H9 (cell line): Measurements from ENCODE around the gene CACNA2D4. TPM values are rescaled to one million over a fixed set of nuclear protein-coding genes. Genes with fewer than 3 reads are reported as not detected.

ENCODE experiments used
- DNase-seq: peaks from one replicate; pipeline ENCODE4 v3.0.0-alpha.2; 2017
- H2AFZ ChIP-seq: one replicate; pipeline ENCODE4 v1.6.1; 2013; ENCODE audit warnings: mild to moderate bottlenecking, low read length, control low read depth, moderate library complexity
- H2AK5ac ChIP-seq: 2 replicates; pipeline ENCODE4 v1.6.1; 2013; ENCODE audit warnings: low read length, control low read depth, mixed read lengths; ENCODE audit not compliant: insufficient read length
- H2BK120ac ChIP-seq: one replicate; pipeline ENCODE4 v1.6.1; 2013; ENCODE audit warnings: low read depth, mild to moderate bottlenecking, low read length, control low read depth, inconsistent platforms; ENCODE audit not compliant: poor library complexity, severe bottlenecking
- H2BK12ac ChIP-seq: 2 replicates; pipeline ENCODE4 v1.6.1; 2013; ENCODE audit warnings: low read length, control low read depth, mixed read lengths, low read depth; ENCODE audit not compliant: insufficient read length
- H2BK15ac ChIP-seq: 2 replicates; pipeline ENCODE4 v1.6.1; 2013; ENCODE audit warnings: low read depth, low read length, control low read depth
- H2BK20ac ChIP-seq: one replicate; pipeline ENCODE4 v1.6.1; 2013; ENCODE audit warnings: low read depth, mild to moderate bottlenecking, low read length, control low read depth, inconsistent platforms; ENCODE audit not compliant: poor library complexity, severe bottlenecking
- H2BK5ac ChIP-seq: 2 replicates; pipeline ENCODE4 v1.6.1; 2013; ENCODE audit warnings: low read length, control low read depth, mixed read lengths; ENCODE audit not compliant: insufficient read length
- H3K14ac ChIP-seq: 2 replicates; pipeline ENCODE4 v1.6.1; 2013; ENCODE audit warnings: low read length, control low read depth; ENCODE audit not compliant: insufficient read depth
- H3K18ac ChIP-seq: 2 replicates; pipeline ENCODE4 v1.6.1; 2013; ENCODE audit warnings: low read depth, mild to moderate bottlenecking, mixed read lengths, low read length, control low read depth; ENCODE audit not compliant: insufficient read length
- H3K23ac ChIP-seq: 2 replicates; pipeline ENCODE4 v1.6.1; 2013; ENCODE audit warnings: low read length, control low read depth, mixed read lengths, low read depth; ENCODE audit not compliant: insufficient read length
- H3K23me2 ChIP-seq: 2 replicates; pipeline ENCODE4 v1.6.1; 2013; ENCODE audit warnings: low read depth, mild to moderate bottlenecking, mixed read lengths, low read length, control low read depth; ENCODE audit not compliant: insufficient read length, poor library complexity, severe bottlenecking
- H3K27ac ChIP-seq: 2 replicates; pipeline ENCODE4 v1.5.1; 2013; ENCODE audit warnings: low read length, control low read depth, mixed read lengths, low read depth; ENCODE audit not compliant: insufficient read length
- H3K27me3 ChIP-seq: 2 replicates; pipeline ENCODE4 v1.6.1; 2013; ENCODE audit warnings: low read length, control low read depth, inconsistent platforms; ENCODE audit not compliant: insufficient read depth
- H3K4ac ChIP-seq: 2 replicates; pipeline ENCODE4 v1.6.1; 2013; ENCODE audit warnings: low read depth, mild to moderate bottlenecking, control low read depth, inconsistent platforms, low read length, moderate library complexity
- H3K4me1 ChIP-seq: 2 replicates; pipeline ENCODE4 v1.6.1; 2013; ENCODE audit warnings: low read length, control low read depth, inconsistent platforms; ENCODE audit not compliant: insufficient read depth
- H3K4me2 ChIP-seq: 2 replicates; pipeline ENCODE4 v1.6.1; 2013; ENCODE audit warnings: low read length, control low read depth, mixed read lengths; ENCODE audit not compliant: insufficient read length, insufficient read depth
- H3K56ac ChIP-seq: 2 replicates; pipeline ENCODE4 v1.6.1; 2013; ENCODE audit warnings: low read depth, mild to moderate bottlenecking, mixed read lengths, low read length, control low read depth; ENCODE audit not compliant: insufficient read length
- H3K79me1 ChIP-seq: 2 replicates; pipeline ENCODE4 v1.6.1; 2013; ENCODE audit warnings: low read depth, mild to moderate bottlenecking, moderate library complexity, low read length, control low read depth, inconsistent platforms; ENCODE audit not compliant: insufficient read depth, poor library complexity, severe bottlenecking
- H3K79me2 ChIP-seq: 2 replicates; pipeline ENCODE4 v1.6.1; 2013; ENCODE audit warnings: low read length, control low read depth, inconsistent platforms; ENCODE audit not compliant: insufficient read depth
- H3K9ac ChIP-seq: 2 replicates; pipeline ENCODE4 v1.6.1; 2013; ENCODE audit warnings: low read length, control low read depth, mixed read lengths; ENCODE audit not compliant: insufficient read length; ENCODE audit errors: extremely low read depth
- H3K9me3 ChIP-seq: one replicate; pipeline ENCODE4 v1.6.1; 2013; ENCODE audit warnings: low read depth, low read length, inconsistent platforms; ENCODE audit not compliant: control insufficient read depth
- H3T11ph ChIP-seq: one replicate; pipeline ENCODE4 v1.6.1; 2013; ENCODE audit warnings: mild to moderate bottlenecking, low read length, control low read depth, inconsistent platforms
- H4K20me1 ChIP-seq: one replicate; pipeline ENCODE4 v1.6.1; 2013; ENCODE audit not compliant: control insufficient read depth, insufficient read length, insufficient read depth
- H4K5ac ChIP-seq: 2 replicates; pipeline ENCODE4 v1.6.1; 2013; ENCODE audit warnings: low read depth, mild to moderate bottlenecking, mixed read lengths, low read length, control low read depth; ENCODE audit not compliant: insufficient read length
- H4K8ac ChIP-seq: replicated peaks from 2 replicates; pipeline ENCODE4 v1.6.1; 2013; ENCODE audit warnings: low read length, control low read depth, mixed read lengths, low read depth; ENCODE audit not compliant: insufficient read length
- H4K91ac ChIP-seq: 2 replicates; pipeline ENCODE4 v1.6.1; 2013; ENCODE audit warnings: low read depth, mild to moderate bottlenecking, moderate library complexity, mixed read lengths, low read length, control low read depth; ENCODE audit not compliant: insufficient read length
- H3K27ac Mint-ChIP-seq, 3 experiments: 2 replicates in 2 of 3; 3 replicates in 1 of 3; pipeline ENCODE4 v1.8.0; 2020 to 2021; ENCODE audit warnings: mixed read lengths in 3 of 3, mild to moderate bottlenecking in 1 of 3, moderate library complexity in 1 of 3
- H3K27me3 Mint-ChIP-seq: 2 replicates; pipeline ENCODE4 v1.8.0; 2021; ENCODE audit warnings: low read depth, mild to moderate bottlenecking, moderate library complexity, mixed read lengths
- H3K36me3 Mint-ChIP-seq, 3 experiments: 2 replicates in 2 of 3; 3 replicates in 1 of 3; pipeline ENCODE4 v1.8.0; 2020 to 2021; ENCODE audit warnings: low read depth in 3 of 3, mixed read lengths in 3 of 3; ENCODE audit not compliant: insufficient read depth in 1 of 3
- H3K4me1 Mint-ChIP-seq, 2 experiments: 2 replicates each; pipeline ENCODE4 v1.8.0; 2020; ENCODE audit warnings: mixed read lengths in 2 of 2
- H3K4me3 Mint-ChIP-seq, 2 experiments: 2 replicates in 1 of 2; 3 replicates in 1 of 2; pipeline ENCODE4 v1.8.0; 2020 to 2021; ENCODE audit warnings: mild to moderate bottlenecking in 2 of 2, mixed read lengths in 2 of 2, moderate library complexity in 1 of 2
- H3K9me3 Mint-ChIP-seq, 2 experiments: 2 replicates in 1 of 2; 3 replicates in 1 of 2; pipeline ENCODE4 v1.8.0; 2020; ENCODE audit warnings: mild to moderate bottlenecking in 2 of 2, mixed read lengths in 2 of 2, moderate library complexity in 1 of 2
- CTCF ChIP-seq: fragments of 200-600 bp; sonication (generic); conservative IDR thresholded peaks from 3 replicates; pipeline ENCODE4 v1.8.0; 2021; ENCODE audit warnings: antibody characterized with exemption, mild to moderate bottlenecking
- WGBS: extraction: QIAGEN DNeasy Blood & Tissue Kit; methylation state at CpG from one replicate; pipeline ENCODE4 v1.1.7; 2013; ENCODE audit warnings: missing lambda C conversion rate, low lambda C conversion rate, mixed read lengths; ENCODE audit not compliant: insufficient read length; ENCODE audit errors: extremely low coverage; 5-methylcytosine and 5-hydroxymethylcytosine counted together
- total RNA-seq: library from RNA; stranded (reverse); gene quantifications from 2 replicates; pipeline ENCODE4 v1.2.1, GENCODE V29; 2021

The CACNA2D4 gene
- total RNA-seq, 1 experiment from 2014 or later, result 0.79 TPM

GRCh38 chr12:1832801-1833595 is 85.5 kb downstream of the CACNA2D4 start:
- Histone ChIP-seq H2BK20ac (no peak overlapping the region), H4K5ac (no peak overlapping the region), H2BK12ac (no peak overlapping the region), H3K27ac (no peak overlapping the region), H4K20me1 (no peaks in the 10 kb centered on the region), H3K56ac (no peak overlapping the region), H3K14ac (no peak overlapping the region), H3K4ac (no peak overlapping the region), H2BK120ac (no peak overlapping the region), H3K79me2 (no peaks in the 10 kb centered on the region), H2AFZ (no peak overlapping the region), H3T11ph (no peak overlapping the region), H2BK15ac (no peak overlapping the region), H3K18ac (no peak overlapping the region), H2BK5ac (no peak overlapping the region), H4K8ac (no peak overlapping the region), H3K4me1 (no peaks in the 10 kb centered on the region), H3K23ac (no peak overlapping the region), H2AK5ac (no peak overlapping the region), H3K9me3 (no peaks in the 10 kb centered on the region), H4K91ac (no peak overlapping the region), H3K23me2 (no peaks in the 10 kb centered on the region), H3K9ac (no peak overlapping the region), H3K79me1 (no peaks in the 10 kb centered on the region), H3K27me3 (no peaks in the 10 kb centered on the region), H3K4me2 (no peak overlapping the region)
- Mint-ChIP-seq H3K4me3 (no peak overlapping the region), H3K27ac (no peak overlapping the region), H3K36me3 (no peaks in the 10 kb centered on the region), H3K27me3 (peaks cover 40% of the 10 kb centered on the region), H3K9me3 (no peaks in the 10 kb centered on the region; a peak in 1 of 5 replicates), H3K4me1 (peaks cover 13 to 39% of the 10 kb centered on the region in 2 experiments)
- no CpG with 5 or more reads among the region's 17 CpGs for WGBS
- TF ChIP-seq CTCF, result no peak
- no peak for DNase-seq
